AG04450 (cell line): ENCODE data around the gene LARGE1. TPM values are rescaled to one million over a fixed set of nuclear protein-coding genes. Genes with fewer than 3 reads are reported as not detected.

Experiments used
- CTCF ChIA-PET: fragments of 300-600, 350-600 bp; formaldehyde crosslinking; extraction: SDS; loops from one replicate; lab custom pipeline; 2022; ENCODE audit warnings: antibody characterized with exemption, inconsistent platforms; lab: Charles Lee
- POLR2A ChIA-PET: fragments of 350-600 bp; formaldehyde crosslinking; extraction: SDS; loops from one replicate; lab custom pipeline; 2021; ENCODE audit warnings: antibody characterized with exemption, inconsistent platforms; lab: Yijun Ruan, JAX
- DNase-seq: peaks from one replicate; pipeline ENCODE4 v3.0.0-alpha.2; 2011; ENCODE audit warnings: low read depth, low spot score
- H3K27ac ChIP-seq: one replicate; pipeline ENCODE4 v1.5.1; 2012; ENCODE audit warnings: low read depth, low read length, control low read depth
- H3K27me3 ChIP-seq: one replicate; pipeline ENCODE4 v1.6.0; 2012; ENCODE audit warnings: low read length; ENCODE audit not compliant: control insufficient read depth, insufficient read depth
- H3K4me3 ChIP-seq: 2 replicates; pipeline ENCODE4 v1.5.1; 2011; ENCODE audit warnings: mild to moderate bottlenecking, low read depth, low read length, control low read depth
- H3K9me3 ChIP-seq: 2 replicates; pipeline ENCODE4 v1.5.1; 2012; ENCODE audit warnings: low read length; ENCODE audit not compliant: control insufficient read depth, insufficient read depth
- polyA plus RNA-seq: library from polyadenylated mRNA; depleted of rRNA; stranded (reverse); fragments of >200 nt; gene quantifications from 2 replicates; pipeline ENCODE4 v1.2.3, GENCODE V29; 2011
- TF ChIP-seq, protein P1 (sequence below): IDR thresholded peaks from 2 replicates; pipeline ENCODE4 v1.5.1; 2011; ENCODE audit warnings: low read depth, low read length, control low read depth, inconsistent platforms

The LARGE1 gene
- polyA plus RNA-seq, 1 experiment, result 8.4 TPM

GRCh38 chr22:33807470-33807869 is 112.8 kb downstream of the LARGE1 start:
- Histone ChIP-seq H3K4me3 (no peak overlapping the region), H3K27me3 (no peaks in the 10 kb centered on the region), H3K9me3 (no peaks in the 10 kb centered on the region), H3K27ac (no peak overlapping the region)
- TF ChIP-seq, protein P1, sequence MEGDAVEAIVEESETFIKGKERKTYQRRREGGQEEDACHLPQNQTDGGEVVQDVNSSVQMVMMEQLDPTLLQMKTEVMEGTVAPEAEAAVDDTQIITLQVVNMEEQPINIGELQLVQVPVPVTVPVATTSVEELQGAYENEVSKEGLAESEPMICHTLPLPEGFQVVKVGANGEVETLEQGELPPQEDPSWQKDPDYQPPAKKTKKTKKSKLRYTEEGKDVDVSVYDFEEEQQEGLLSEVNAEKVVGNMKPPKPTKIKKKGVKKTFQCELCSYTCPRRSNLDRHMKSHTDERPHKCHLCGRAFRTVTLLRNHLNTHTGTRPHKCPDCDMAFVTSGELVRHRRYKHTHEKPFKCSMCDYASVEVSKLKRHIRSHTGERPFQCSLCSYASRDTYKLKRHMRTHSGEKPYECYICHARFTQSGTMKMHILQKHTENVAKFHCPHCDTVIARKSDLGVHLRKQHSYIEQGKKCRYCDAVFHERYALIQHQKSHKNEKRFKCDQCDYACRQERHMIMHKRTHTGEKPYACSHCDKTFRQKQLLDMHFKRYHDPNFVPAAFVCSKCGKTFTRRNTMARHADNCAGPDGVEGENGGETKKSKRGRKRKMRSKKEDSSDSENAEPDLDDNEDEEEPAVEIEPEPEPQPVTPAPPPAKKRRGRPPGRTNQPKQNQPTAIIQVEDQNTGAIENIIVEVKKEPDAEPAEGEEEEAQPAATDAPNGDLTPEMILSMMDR, result no peak
- POLR2A ChIA-PET, result interaction anchor here (0.5 to 1.5 kb wide), 2 partner anchors 16 to 21 kb away, joined by 3 read pairs; no protein-coding TSS in a partner anchor
- CTCF ChIA-PET, result interaction anchor here (1.1 kb wide), 1 partner anchor 10 kb away, joined by 3 read pairs; no protein-coding TSS in a partner anchor
- DNase-seq, result no peak

DNA sequence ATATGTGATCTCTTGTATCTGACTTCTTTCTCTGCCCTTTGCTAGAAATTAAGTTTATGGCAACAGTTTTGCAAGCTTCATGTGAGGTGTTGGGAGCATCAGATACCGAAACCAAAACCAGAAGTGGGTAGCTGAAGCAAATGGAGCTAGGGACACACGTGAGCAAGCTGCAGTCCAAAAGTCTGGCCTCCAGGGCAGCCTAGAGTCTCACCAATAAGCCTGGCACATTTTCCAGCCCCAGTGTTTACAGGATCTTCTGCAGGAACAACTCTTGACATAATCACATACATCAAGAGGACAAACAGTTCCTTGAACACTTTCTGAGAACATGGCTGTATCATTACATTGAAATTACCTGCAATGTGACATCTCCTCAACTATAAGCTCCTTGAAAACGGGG is 114.1 kb downstream of the LARGE1 start:
- ChIA-PET CTCF (interaction anchor here (1.3 kb wide), 1 partner anchor 504 kb away, joined by 4 read pairs; no protein-coding TSS in a partner anchor), POLR2A (no interaction called here)
- TF ChIP-seq, protein P1, result no peak
- Histone ChIP-seq H3K9me3 (no peaks in the 10 kb centered on the region), H3K4me3 (no peak overlapping the region), H3K27me3 (no peaks in the 10 kb centered on the region), H3K27ac (no peak overlapping the region)
- DNase-seq, result no peak

GRCh38 chr22:33803371-33804282 is 116.6 kb downstream of the LARGE1 start:
- CTCF ChIA-PET, result interaction anchor here (0.6 to 1.0 kb wide), 2 partner anchors 119 to 284 kb away, joined by 3 read pairs; no protein-coding TSS in a partner anchor
- Histone ChIP-seq H3K27me3 (no peaks in the 10 kb centered on the region), H3K9me3 (no peaks in the 10 kb centered on the region), H3K4me3 (no peak overlapping the region; the same call in 1 of the 2 replicates), H3K27ac (peak overlapping the region; percentile 92)
- DNase-seq, result peak; percentile 90
- TF ChIP-seq, protein P1, result no peak
- POLR2A ChIA-PET, result interaction anchor here (0.8 to 1.5 kb wide), 3 partner anchors 29 to 118 kb away, joined by 3 to 6 read pairs (median 3); no protein-coding TSS in a partner anchor

GRCh38 chr22:33798401-33798800 is 121.9 kb downstream of the LARGE1 start:
- no peak for DNase-seq
- Histone ChIP-seq H3K9me3 (no peaks in the 10 kb centered on the region), H3K27ac (no peak overlapping the region), H3K4me3 (no peak overlapping the region), H3K27me3 (no peaks in the 10 kb centered on the region)
- TF ChIP-seq, protein P1, result no peak
- ChIA-PET CTCF (no interaction called here), POLR2A (no interaction called here)

DNA sequence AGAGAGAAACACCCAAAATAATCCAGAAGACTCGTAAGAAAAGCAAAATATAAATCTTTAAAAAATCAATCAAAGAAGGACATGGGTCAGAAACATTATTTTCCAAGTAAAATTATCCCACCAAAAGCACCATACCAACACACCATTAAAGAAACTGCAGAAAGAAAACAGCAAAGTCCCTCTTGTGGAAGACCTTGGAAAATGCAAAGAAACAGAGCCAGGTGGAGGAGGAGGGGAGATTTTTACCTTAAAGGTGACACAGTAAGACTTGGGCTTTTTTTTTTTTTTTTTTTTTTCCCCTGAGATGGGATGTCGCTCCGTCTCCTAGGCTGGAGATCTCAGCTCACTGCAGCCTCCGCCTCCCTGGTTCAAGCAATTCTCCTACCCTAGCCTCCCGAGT is 123.8 kb downstream of the LARGE1 start:
- Histone ChIP-seq H3K4me3 (no peak overlapping the region), H3K9me3 (no peaks in the 10 kb centered on the region), H3K27me3 (no peaks in the 10 kb centered on the region), H3K27ac (no peak overlapping the region)
- no peak for DNase-seq
- POLR2A ChIA-PET, result no interaction called here
- TF ChIP-seq, protein P1, result 0 out of 2 replicates have a peak, but pooled peaks have one; percentile 15
- CTCF ChIA-PET, result no interaction called here
